NCI-H2196 treated with DMSO at 0.1 percent for 48 hours (cell line): Measurements from ENCODE around the gene PPP2R1B.
"Not testable (repeated sequence)": the region's sequence is repeated elsewhere in the genome, so short reads cannot be mapped to it uniquely, and the experiment has no call there.

Experiments
- DNase-seq: peaks from one replicate; lab custom pipeline; 2025; ENCODE audit not compliant: unreplicated experiment; lab: John Stamatoyannopoulos, UW

The PPP2R1B gene

DNA sequence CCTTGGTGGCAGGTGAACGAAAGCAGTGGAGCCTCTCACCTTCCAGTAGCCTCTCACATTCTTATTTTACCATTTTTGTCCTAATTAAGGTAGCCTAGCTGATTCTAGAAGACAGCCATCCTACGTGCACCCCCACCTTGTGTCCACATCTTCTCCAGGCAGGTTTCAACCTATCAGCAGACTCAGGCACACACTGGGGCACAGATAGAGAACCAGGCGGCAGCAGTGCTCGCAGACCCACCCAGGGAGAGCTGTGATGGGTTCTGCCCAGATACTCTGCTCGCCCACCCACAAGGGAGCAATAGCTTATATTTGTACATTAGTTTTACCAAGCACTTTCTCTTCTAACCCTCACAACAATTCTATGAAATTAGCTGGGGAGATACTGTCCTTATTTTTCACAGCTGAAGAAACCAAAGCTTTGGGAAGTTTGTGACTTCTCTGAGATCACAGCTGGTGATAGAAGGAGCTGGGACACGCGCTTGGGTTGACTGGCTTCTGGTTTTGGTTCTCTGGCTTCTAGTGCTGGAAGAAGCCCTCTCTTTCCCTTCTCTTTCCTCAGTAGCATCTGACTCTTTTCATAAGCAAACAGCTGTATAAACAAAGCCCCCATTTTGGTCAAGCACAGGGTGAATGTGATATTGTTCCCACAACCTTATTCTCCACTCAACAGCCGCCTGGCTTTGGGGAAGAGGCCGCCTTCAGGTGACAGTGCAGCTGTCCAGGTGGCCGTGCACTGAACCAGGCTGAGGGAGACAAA lies 36.9 kb downstream of the PPP2R1B start:
- DNase-seq, result no peak

DNA sequence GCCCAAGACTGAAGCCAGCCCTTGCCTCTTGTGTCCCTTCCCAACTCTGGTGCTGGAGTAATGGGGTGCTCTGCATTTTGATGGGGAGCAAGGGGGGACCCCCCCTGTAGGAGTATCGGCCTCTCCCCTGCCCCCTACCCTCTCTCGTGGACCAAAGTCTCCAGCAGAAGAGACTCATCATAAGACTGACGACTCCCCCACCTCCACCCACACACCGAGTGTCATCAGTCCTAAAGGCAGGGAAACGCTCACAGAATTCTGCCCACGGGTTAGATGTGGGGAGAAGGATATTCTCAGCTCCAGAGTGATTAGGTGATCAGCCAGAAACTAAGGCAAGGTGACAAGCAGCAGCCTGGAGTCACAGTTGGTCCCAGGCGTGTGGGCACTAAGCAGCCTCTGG lies 38.8 kb downstream of the PPP2R1B start:
- DNase-seq, result no peak

- DNase-seq, result no peak
Observed at GRCh38 chr11:111726301-111726713, 39.9 kb downstream of the PPP2R1B start.

GRCh38 chr11:111725621-111726020 lies 40.6 kb downstream of the PPP2R1B start:
- DNase-seq, result no peak

- DNase-seq, result no peak
Observed at GRCh38 chr11:111724615-111725129, 41.5 kb downstream of the PPP2R1B start.

GRCh38 chr11:111723595-111723994 lies 42.6 kb downstream of the PPP2R1B start:
- no peak for DNase-seq

GRCh38 chr11:111722501-111722900 lies 43.7 kb downstream of the PPP2R1B start:
- no peak for DNase-seq

- no peak for DNase-seq
Observed at GRCh38 chr11:111720801-111721494, 45.2 kb downstream of the PPP2R1B start.

DNA sequence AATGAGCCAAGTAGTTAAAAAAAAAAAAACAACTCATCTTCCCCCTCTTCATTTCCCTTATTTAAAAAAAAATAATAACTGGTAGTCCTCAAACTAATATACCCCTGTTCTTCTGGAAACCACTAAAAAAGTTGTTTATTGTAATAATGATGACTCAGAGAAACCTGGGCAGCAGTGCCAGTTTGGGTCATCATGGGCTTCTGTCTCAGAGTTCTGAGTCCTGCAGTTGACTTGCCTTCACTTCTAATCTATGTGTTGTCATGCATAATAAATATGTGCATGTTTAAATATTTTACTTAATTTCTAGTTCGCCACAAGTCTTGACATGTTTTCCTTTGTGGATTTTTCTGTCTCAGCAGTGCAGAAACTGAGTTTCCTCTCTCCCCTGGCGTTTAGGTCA lies 46.8 kb downstream of the PPP2R1B start:
- no peak for DNase-seq

GRCh38 chr11:111718859-111719258 lies 47.3 kb downstream of the PPP2R1B start:
- no peak for DNase-seq

- no peak for DNase-seq
Observed at GRCh38 chr11:111718436-111718835, 47.8 kb downstream of the PPP2R1B start.

DNA sequence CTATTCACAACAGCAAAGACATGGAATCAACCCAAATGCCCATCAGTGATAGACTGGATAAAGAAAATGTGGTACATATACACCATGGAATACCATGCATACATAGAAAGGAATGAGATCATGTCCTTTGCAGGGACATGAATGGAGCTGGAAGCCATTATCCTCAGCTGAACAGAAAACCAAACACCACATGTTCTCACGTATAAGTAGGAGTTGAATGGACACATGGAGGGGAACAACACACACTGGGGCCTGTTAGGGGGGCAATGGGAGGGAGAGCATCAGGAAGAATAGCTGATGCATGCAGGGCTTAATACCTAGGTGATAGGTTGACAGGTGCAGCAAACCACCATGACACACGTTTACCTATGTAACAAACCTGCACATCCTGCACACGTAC lies 48.5 kb downstream of the PPP2R1B start:
- DNase-seq, result not testable (repeated sequence)

DNA sequence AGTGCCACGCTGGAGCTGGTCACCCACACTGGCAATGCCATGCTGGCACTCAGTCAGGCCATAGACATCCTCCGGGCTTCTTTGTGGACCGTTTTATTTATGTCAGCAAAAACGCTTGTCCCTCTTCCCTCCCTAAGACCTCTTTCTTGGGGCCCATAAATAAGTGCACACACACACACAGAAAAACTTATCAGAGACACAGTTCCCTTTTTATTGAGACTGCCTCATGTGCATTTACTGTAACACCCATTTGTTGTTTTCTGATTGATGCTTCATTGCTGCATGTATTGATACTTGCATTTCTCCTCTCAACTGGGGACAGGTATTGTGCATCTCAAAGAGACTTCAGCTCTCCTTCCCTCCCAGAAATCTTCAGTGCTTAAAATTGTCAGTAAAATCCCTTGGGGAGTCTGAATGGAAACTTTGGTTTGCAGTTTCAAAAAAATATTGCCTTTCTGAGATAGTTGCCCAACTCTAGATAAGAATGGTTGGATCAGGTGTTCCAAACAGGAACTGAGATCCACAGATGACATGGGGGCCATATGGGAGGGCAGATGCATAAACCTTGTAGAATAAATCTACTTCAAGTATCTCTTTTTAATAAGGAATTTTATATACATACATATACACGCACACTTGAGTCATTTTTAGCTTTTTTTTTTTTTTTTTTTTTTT lies 50.9 kb downstream of the PPP2R1B start:
- DNase-seq, result no peak

DNA sequence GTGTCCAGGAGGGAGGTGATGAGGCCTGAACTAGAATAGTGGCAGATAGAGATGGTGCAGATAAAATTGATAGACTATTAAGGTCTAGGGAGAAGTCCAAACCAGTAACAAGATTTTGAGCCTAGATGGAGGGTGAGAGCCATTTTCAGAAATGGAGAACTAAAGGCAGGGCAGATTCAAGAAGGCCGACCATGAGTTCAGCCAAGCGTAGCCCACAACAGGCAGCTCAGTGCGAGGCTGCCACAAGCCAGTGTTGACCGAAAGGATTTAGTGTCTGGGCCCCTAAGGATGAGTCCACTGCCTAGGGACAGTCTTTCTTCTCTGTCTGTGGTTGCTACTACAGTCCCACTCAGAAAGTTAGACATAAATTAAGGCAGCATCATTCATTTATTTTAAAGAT lies 51.7 kb downstream of the PPP2R1B start:
- no peak for DNase-seq

DNA sequence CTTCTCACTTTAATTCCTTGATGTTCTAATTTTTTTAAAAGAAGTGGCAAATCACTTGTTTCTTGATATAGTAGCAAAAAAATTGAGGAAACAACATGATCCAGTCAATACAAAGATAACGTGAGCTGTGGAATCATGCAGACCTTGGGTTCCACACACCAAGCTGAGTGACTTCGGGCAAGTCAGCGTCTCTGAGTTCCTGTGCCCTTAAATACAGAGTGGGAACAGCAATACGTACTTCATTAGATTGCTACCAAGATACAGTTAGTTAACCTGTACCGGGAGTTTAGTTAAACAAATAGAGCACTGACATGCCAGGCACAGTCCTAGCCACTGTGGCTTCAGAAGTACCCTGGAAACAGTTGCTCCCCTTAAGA lies 58.5 kb downstream of the PPP2R1B start:
- no peak for DNase-seq

- no peak for DNase-seq
Observed at GRCh38 chr11:111707039-111707690, 59.0 kb downstream of the PPP2R1B start.

GRCh38 chr11:111703576-111703975 lies 62.6 kb downstream of the PPP2R1B start:
- DNase-seq, result no peak

DNA sequence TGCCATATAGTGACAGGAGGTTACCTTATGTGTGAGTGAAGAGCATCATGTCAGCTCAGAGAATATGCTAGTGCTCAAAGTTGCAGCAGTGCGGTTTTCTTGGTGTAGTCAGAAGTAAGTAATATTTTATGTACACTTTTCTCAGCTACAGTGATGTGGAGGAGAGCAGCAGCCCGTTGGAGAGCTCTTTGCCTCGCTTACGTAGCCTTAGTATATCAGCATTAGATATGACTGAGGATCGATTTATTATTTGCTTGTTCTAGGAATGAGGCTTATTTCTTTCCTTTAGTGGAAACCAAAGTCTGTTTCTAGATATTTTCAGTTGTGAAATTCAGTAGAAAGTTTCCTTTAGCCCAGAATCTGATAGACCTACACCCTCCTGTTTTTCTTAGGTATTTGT lies 63.6 kb downstream of the PPP2R1B start:
- no peak for DNase-seq

DNA sequence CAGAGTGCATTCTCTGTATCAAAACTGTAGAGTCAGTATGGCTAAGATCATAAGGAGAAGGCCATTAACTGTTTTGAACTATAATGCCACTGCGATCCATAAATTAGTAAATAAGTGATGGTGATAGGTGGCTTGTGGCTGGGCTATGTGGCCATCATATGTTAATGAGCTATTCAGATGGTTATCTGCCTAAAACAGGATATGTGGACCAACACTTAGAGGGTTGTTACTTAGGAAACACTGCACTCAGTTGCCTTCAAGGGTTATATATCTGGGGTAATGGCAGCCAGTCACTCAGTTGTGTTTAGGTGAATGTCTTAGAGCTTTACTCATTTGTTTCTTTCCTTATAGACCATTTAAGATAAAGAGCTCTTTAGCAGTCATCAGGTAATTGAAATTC lies 66.0 kb downstream of the PPP2R1B start:
- no peak for DNase-seq

GRCh38 chr11:111699579-111700156 lies 66.5 kb downstream of the PPP2R1B start:
- no peak for DNase-seq
